CD4-positive, alpha-beta T cell treated with Interleukin-15 for 1 hour (primary cell): ENCODE measurements around the gene ZBTB45.

Experiments
- DNase-seq: peaks from one replicate; pipeline ENCODE4 v3.0.0-alpha.2; 2020

ZBTB45 gene

DNA sequence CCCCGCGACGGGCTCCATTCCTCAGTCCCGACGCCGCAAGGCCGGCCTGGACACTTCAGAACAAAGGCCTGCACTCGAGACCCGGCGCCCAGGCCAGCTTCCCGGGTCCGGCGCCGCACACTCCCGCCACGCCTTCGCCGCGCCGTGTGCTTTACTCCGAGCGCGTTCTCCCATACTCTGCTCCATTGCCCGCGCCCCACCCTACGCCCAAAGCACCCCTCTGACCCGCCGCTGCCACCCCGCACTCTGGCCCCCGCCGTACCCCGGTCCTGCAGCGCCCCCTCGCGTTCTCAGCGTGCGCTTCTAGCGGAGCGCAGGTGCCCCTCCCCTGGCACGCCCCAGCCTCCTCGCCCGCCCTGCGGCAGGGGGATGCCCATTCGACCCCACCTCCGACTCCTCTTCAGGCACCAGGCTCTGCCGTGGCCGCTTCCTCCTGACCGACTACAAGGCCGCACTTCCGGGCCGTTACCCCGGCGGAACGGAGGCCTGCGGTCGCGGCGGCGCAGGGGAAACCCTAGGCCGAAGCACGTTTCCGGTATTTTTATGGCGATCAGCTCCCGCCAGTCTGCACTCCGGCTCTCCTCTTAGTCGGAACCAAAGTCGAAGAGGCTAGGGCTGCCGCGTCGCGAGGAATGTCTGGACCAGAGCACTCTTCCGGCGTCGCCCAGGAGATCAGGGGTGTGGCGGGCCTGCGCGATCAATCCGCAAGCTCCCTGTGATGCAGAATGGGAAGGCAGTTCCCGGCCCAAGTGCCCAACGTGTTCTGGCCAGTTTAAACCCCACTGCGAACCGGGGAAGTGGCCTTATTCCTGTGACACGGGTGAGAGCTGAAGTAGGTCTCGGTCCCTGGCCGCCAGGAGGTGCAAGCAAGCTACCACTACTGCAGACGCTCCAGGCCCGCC, at the start of gene ZBTB45:
Gene ZBTB45 (minus strand): TSS at position 456 of the 902 bp plus-strand sequence. CDS start 2,137 bp downstream, outside the sequence.
- peak; percentile 94 for DNase-seq

DNA sequence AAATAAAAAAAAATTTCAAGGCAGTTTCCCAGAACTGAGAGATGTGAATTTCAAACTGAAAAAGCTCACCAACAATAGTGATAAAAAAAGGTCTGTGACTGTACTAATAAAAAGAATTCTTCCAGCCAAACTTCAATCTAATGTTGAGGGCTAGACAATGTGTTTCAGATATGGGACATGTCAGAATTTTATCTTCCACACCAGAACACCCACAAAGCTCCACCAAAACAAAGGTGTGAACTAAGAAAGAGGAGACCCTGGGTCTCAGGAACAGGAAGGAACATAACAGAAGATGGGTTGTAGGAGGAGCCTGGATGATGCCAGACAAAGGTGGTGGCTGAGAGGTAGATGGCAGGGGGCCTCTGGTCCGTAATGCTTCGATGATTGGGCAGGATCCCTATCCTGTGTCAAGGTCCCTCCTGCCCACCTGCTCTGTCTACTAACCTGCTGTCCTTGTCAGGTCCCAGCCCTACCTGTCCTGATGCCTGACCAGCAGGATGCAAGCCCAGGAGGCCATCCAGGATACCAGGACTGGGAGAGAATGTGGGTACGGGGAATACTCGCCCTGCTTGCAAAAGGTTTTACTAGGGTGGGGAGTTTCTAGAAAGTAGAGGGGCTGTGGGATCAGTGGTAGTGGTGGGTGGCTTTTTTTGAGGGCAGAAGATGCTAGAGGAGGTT, 49.0 kb upstream of the ZBTB45 start:
- DNase-seq, result peak; percentile 11

DNA sequence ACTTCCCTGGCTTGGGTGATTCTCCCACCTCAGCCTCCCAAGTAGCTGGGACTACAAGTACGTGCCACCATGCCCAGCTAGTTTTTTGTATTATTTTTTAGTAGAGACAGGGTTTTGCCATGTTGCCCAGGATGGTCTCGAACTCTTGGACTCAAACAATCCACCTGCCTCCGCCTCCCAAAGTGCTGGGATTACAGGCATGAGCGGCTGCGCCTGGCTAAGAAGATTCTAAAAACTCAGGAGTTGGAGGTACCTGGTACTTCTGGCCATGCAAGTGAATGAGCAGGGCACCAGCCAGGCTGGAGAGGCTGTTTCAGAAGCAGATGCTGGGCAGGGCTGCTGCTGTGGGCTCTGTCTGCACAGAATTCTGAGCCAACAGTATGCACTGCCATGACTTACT, 47.4 kb upstream of the ZBTB45 start:
- no peak for DNase-seq

DNA sequence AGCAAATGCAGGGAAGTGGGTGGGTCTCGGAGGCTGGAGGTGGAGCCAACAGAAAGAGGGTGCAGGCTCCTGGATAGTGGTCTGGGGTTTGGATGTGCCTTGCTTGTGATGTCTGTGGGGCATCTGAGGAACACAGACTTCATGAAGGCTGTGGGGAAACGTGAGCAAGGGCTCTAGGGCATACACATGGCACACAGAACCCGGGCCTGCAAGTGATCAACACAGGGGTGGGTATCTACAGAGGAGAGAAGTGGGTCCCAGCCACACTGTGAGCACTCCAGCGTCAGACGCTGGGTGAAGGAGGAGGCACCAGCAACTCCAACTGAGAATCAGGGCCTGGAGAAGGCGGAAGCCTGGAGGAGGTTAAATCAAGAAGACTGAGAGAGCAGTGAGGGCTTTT, 44.2 kb upstream of the ZBTB45 start:
- no peak for DNase-seq

DNA sequence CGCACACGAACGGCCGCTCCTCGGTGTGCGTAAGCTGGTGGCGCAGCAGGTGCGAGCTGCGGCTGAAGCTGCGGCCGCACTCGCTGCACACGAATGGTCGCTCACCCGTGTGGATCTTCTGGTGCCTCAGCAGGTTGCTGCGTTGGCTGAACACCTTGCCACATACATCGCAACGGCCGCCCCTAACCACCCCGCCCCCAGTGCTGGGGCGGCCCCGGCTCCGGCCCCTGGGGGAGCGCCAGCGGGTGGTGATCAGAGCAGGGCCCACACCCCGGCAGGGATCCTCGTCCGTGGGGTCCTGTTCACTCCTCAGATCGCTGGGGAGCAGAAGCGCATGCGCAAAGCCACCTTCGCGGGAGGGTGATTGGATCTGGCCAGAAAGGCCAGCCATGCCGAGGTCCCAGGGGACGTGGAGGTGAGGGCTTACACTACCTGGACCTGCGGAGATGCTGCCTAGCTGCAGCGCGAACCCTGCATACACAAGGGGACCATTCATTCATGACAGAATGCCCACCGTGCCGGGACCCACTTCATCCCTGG, 43.5 kb upstream of the ZBTB45 start:
- DNase-seq, result peak; percentile 56

DNA sequence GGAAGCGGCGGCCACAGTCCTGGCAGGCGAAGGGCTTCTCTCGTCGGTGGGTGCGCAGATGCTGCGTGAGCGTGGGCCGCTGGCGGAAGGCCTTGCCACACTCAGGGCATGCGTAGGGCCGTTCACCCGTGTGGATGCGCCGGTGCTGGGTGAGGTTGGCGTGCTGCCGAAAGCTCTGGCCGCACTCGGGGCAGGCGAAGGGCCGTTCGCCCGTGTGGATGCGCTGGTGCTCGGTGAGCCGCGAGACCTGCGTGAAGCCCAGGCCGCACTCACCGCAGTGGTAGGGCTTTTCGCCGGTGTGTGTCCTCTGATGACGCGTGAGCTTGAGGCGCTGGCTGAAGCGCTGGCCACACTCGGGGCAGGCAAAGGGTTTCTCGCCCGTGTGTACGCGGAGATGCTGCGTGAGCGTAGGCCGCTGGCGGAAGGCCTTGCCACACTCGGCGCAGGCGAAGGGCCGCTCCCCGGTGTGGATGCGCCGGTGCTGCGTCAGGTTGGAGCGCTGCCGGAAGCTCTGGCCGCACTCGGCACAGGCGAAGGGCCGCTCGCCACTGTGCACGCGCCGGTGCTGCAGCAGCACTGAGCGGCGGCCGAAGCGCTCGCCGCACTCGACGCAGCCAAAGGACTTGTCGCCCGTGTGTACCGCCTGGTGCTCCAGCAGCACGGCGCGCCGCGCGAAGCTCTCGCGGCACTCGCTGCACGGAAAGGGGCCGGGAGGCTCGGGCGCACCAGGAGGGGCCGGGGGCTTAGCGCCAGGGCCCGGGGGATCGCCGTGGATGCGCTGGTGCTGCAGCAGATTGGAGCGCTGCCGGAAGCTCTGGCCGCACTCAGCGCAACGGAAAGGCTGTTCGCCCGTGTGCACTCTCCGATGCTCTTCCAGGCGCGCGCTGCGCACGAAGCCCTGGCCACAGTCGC, 42.8 kb upstream of the ZBTB45 start:
- DNase-seq, result peak; percentile 37

DNA sequence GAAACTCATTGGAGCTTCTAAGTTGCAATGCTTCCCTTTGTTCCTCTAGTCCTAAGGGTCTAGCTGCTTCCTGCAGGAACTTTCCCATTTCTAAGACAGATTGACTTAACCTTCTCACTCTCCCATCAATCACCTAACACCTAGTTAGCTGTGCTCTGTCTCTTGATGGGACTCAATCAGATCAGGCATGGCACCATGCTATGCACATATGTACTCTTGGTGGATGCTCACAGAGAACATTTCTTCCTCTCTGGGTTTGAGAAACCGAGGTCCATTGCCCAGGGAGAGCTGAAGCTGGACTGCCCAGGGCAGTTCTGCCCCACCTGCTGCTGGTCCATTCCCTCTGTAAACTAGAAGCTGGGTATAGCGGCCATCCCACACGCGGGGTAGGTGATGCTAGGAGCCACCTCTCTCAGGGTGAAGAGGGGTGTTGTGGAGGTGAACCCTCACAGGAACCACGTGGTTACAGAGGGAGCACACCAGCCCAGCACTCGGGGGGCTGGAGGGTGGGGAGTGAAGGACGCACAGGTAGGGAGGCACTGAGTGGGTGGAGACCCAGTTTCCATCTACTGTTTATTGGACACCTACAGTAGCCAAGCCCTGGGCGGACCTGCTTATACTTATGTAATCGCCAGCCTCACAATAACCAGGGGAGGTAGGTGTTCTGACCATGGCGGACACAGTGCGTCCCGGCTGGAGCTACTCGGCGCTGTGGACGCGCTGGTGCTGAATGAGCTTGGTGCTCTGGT, 41.9 kb upstream of the ZBTB45 start:
- DNase-seq, result no peak

DNA sequence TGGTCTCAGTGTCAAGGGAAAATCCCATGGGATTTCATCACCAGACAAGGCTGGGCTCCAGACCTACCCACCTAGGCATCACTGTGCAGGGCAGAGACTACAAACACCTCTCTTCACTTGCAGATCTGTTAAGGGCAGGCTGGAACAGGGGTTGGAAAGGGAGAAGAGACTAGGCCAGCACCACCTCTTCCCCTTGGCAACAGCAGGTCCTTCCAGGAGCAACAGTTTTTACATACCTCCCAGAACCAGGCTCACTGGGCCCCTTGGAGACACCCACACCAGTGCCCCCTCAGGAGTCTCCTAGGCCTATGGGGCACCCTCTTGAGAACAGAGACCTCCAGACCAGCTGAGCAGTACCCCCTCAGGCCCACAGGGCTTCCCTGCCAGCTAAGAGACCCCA, 41.3 kb upstream of the ZBTB45 start:
- no peak for DNase-seq

DNA sequence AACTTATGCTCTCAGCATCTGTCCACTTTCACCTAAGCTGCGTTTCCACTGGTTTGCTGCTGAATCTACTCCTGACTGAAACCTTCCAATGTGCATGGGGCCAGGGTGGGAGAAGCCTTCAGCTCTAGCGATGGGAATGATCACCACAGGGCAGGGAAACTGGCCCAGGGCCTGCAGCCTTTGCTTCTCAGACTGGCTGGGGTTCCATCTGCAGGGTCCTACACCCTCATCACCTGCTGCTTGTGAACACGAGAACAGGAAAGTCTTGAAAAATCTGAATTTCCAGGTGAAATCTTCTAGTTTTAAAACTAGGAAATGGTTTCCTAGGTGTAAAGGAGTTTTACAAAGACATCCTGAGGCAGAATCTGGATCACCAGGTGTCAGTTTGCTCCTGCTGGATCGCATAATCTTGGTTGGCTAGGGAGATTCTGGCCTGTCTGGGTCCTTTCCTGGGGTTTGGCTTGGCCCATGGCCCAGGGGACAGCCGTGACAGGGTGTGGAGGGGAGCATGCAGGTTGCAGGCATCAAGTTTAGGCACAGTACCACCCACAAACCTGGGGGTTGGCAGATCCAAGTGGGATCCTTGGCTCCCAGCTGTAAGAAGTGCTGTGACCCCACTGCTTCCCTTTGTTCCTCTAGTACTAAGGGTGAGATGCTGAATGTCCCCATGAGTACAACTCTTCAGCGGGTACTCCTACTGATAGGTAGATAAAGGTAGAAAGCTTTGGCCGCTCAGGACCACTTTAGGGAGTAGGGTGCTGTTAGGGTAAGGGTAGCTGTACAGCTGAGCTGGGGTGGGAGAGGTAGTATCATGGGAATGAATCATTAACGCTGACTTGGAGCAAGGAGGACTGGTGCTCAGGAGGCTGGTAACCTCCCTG, 40.6 kb upstream of the ZBTB45 start:
- DNase-seq, result no peak

DNA sequence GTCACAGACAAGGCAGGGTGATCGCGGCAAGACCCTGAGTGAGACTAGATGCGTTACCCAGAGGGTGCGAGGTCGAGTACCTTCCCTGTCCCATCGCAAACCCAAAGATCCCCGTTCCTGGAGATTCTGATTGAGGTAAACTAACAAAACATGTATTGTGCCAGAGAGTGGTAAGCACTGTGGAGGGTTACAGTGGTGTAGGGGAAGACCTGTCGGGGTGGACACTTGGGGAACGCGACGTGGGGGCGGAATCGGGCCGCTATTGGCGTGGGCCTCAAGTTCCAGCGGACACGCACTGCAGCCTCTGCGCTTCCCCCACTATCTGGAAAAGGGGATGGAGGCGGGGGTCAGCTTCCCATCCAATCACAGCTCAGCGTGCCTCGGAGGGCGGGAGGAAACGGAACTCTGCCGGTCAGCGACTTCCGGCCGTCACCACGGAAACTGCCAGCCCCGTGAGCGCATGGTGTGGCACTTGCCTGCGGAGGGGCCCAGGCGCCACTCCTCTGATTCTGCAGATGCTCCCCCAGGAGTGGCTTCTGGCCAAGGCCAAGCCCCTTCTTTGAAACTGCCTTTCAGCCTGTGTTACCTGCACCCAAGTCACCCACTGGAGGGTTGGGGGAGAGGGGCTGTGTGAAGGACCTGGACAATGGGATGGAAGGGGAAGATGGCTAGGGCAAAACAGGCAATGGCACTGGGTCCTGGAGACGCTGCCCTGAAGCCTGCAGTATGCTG, 39.8 kb upstream of the ZBTB45 start:
- DNase-seq, result peak; percentile 87

DNA sequence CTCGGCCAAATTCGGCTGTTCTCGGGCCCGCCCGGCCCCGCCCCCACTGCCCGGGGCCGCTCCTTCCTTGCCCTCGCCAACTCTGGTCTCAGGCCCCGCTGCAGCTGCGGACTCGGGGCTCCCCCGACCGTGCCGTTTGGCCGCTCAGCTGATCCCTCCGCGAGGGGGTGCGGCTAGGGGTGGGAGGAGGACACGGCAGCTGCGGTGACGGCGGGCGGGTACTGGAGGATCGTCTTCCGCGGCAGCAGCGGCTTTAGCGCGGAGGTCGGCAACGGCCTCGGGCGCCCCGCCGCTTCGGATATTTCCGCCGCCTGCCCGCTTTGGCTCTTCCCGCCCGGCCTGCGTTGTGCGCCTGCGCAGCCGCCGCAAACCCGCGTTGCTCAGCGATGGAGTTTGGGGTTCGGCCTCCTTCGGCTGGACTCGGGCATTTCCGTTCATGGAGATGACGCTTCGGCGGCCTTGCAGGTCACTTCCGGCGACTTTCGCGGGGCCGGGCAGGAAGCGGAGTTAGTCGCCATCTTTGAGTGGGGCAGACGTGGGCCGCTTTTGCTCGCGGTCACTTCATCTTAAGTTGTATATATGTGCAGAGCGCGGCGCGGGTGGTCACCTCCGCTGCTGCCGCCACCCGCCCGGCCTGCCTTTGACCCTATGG, 39.1 kb upstream of the ZBTB45 start:
- peak; percentile 99 for DNase-seq

DNA sequence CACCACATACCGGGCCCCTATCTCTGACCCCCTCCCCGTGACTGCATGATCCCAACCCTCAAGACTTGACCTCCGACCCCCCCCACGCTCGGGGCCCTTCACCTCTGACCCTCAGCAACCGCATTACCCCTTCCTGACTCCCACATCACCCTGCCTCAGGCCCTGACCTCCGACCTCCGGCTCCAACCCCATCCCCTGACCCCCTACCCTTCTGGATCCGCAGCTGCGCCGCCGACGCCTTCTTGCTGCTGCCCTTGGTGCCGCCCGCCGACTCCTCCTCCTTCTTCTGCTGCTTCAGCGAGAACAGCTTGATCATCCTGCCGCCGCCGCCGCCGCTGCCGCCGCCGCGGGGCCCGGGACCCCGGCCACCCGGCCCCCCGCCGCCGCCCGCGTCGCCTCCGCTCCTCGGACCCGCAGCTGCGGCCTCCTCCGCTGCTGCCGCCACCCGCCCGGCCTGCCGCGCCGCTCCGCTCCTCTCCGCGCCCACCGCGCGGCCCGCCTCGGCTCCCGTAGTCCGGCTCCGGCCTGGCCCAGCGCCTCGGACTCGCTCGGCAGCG, 38.5 kb upstream of the ZBTB45 start, which contains the start of gene UBE2M:
Gene UBE2M (minus strand): TSS at position 546 of the 557 bp plus-strand sequence. CDS start 230 bp downstream, at position 316.
- DNase-seq, result peak; percentile 59

DNA sequence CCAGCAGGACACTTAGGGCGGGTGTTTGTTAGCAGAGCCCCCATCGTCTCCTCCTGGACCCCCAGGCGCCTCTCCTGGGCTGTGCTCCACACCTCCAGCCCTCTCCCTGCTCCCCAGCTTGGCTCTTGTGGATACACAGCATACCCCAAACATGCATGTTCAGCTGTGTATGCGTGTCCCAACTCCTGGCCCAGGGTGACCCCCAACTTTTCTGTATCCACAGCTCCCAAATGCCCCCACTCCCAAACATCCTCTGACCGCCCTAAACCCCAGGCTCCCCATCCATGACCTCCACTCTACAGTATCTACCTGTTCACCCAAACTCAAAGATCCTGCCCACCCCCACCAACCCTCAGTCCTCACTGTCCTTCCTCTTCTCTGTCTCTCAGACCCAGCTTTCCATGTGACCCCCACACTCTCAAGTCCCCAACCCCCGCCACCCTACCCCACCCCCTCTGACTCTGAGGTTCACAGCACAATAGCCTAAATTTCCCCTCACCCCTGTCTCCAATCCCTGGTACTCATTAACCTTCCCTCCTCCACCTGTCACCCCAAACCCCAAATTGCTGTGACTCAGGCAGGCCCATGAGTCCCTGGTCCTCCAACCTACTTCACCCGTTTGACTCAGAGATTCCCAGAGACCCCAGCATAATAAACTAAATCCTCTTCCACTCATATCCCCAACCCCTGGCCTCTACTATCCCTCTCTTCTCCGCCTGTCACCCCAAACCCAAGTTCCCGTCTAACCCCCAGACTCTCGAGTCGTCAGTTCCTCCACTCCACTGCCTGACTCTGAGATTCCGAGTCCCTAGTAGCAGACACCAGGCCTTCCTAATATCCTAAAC, 37.8 kb upstream of the ZBTB45 start:
- no peak for DNase-seq

DNA sequence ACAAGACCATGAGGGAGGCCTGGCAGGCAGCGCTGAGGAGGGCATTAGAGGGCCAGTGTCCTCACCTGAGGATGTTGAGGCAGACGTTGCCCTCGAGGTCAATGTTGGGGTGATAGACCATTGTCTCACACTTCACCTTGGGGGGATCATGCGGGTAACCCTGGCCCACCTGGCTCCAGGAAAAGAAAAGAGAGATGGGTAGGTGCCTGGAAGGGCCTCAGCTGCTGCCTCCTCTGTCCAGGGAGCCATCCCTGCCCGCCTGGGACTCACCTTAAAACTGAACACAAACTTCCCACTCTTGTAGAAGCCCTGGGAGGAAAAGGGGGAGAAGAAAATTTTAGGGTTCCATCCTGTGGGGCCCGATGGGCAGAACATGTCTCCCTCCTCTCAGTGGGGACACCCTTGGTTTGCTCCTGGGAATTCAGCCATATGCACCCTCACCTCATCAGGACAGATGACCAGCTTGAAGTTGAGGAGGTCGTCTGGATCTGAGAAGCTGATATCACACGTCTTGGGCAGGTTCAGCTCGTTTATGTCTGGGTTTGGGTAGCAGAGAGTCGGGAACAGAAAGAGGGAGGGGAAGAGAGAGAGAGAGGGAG, 37.1 kb upstream of the ZBTB45 start:
- DNase-seq, result no peak

DNA sequence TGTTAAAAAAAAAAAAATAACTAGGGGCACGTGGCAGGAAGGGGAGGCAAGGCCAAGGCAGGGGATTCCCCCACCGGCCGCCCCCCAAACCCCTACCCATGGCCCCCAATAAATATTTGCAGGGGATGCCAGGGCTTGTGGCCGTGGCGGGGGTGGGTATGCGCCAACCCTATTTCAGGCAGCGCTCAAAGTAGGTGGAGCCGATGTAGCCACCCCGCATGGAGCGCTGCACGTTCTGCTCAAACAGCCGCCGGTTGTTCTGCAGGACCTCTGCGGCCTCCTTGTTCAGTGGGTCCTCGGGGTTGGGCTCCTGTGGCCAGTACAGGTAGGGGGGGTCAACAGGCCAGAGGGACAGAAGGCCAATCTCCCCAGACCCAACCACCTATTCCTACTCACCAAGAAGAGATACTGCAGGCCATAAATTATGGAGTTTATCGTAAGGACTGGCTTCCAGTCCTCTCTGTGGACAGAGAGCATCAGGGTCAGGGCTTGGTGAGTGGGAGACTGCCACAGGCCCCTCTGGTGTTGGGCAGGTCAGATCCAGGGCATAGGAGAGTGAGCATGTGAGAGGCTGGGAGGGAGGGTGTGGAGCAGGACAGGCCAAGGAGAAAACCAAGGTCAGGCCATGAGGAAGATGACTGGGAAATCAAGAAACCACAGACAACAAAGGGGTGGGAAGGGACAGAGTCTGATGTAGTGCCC, 36.5 kb upstream of the ZBTB45 start:
- no peak for DNase-seq

DNA sequence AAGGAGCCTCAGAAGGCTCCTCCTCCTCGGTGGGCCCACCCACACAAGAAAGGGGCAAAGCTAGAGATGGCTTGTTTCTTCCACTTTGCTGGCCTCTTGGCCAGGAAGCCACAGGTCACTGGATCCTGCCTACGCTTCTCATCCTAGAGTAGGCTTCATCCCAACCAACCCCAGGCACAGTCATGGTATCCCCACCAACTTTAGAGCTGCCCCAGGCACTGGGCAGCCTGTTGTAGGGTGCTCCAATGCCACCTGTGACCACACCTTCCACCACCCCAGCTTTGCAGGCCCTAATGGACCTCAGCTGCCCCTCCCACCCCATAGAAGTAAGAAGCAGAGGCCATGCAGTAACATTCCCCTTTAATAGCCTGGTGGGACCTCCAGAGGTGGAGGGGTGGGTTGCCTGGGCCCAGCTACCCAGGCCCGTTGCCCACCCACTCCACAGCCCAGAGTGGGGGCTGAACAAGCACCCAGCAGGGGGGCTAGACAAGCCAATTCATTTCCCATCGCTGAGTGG, 35.8 kb upstream of the ZBTB45 start:
- no peak for DNase-seq
